Smooth muscle cell (in vitro differentiated cells): ENCODE measurements around the gene SPINT1. TPM values are rescaled to one million over a fixed set of nuclear protein-coding genes. Genes with fewer than 3 reads are reported as not detected.

ENCODE experiments used
- DNase-seq: peaks from one replicate; lab custom pipeline; 2025; ENCODE audit not compliant: unreplicated experiment; lab: John Stamatoyannopoulos, UW
- H2AFZ ChIP-seq: fragments of 200-600 bp; sonication (generic); 2 replicates; pipeline ENCODE4 v1.6.0; 2016; ENCODE audit warnings: antibody characterized with exemption, low read depth, mild to moderate bottlenecking
- H3F3A ChIP-seq: fragments of 200-600 bp; sonication (generic); 2 replicates; pipeline ENCODE4 v1.6.0; 2017; ENCODE audit warnings: antibody characterized with exemption, low read depth
- H3K27ac ChIP-seq: fragments of 200-600 bp; sonication (generic); 2 replicates; pipeline ENCODE4 v1.5.1; 2016; ENCODE audit warnings: low read depth, mild to moderate bottlenecking
- H3K27me3 ChIP-seq: fragments of 200-600 bp; sonication (generic); 2 replicates; pipeline ENCODE4 v1.6.1; 2016; ENCODE audit warnings: low read depth, mild to moderate bottlenecking
- H3K36me3 ChIP-seq: fragments of 200-600 bp; sonication (generic); 2 replicates; pipeline ENCODE4 v1.5.1; 2016; ENCODE audit warnings: low read depth
- H3K4me1 ChIP-seq: fragments of 200-600 bp; sonication (generic); 2 replicates; pipeline ENCODE4 v1.5.1; 2016; ENCODE audit warnings: low read depth
- H3K4me2 ChIP-seq: fragments of 200-600 bp; sonication (generic); 2 replicates; pipeline ENCODE4 v1.6.0; 2016; ENCODE audit warnings: mild to moderate bottlenecking
- H3K4me3 ChIP-seq: fragments of 200-600 bp; sonication (generic); 2 replicates; pipeline ENCODE4 v1.5.1; 2016; ENCODE audit warnings: mild to moderate bottlenecking
- H3K79me2 ChIP-seq: fragments of 200-600 bp; sonication (generic); 2 replicates; pipeline ENCODE4 v1.6.0; 2016; ENCODE audit warnings: low read depth, mild to moderate bottlenecking
- H3K9ac ChIP-seq: fragments of 200-600 bp; sonication (generic); 2 replicates; pipeline ENCODE4 v1.6.0; 2016; ENCODE audit warnings: low read depth
- H3K9me3 ChIP-seq: fragments of 200-600 bp; sonication (generic); replicated peaks from 2 replicates; pipeline ENCODE4 v1.5.1; 2016; ENCODE audit warnings: low read depth
- H4K20me1 ChIP-seq: fragments of 200-600 bp; sonication (generic); 2 replicates; pipeline ENCODE4 v1.6.0; 2016; ENCODE audit warnings: low read depth
- WGBS: methylation state at CpG from one replicate; pipeline ENCODE4 v1.1.7; 2016; ENCODE audit warnings: low lambda C conversion rate; 5-methylcytosine and 5-hydroxymethylcytosine counted together
- polyA plus RNA-seq: library from polyadenylated mRNA; unstranded; fragments of >200 nt; fragmentation: Nextera tagmentation; extraction: Ambion mirVana; gene quantifications from 2 replicates; pipeline ENCODE4 v1.2.1, GENCODE V29; 2016
- total RNA-seq: library from RNA; depleted of rRNA; stranded (reverse); fragments of >200 nt; gene quantifications from 2 replicates; pipeline ENCODE4 v1.2.3, GENCODE V29; 2014
- TF ChIP-seq, protein P1 (sequence below): fragments of 200-600 bp; sonication (generic); IDR thresholded peaks from 2 replicates; pipeline ENCODE4 v1.5.1; 2017; ENCODE audit warnings: borderline replicate concordance, mild to moderate bottlenecking, antibody characterized with exemption; ENCODE audit not compliant: insufficient read depth, poor library complexity, severe bottlenecking

The SPINT1 gene
- total and polyA plus RNA-seq, 2 experiments from 2014 or later, result 50.2 to 76.5 TPM

DNA sequence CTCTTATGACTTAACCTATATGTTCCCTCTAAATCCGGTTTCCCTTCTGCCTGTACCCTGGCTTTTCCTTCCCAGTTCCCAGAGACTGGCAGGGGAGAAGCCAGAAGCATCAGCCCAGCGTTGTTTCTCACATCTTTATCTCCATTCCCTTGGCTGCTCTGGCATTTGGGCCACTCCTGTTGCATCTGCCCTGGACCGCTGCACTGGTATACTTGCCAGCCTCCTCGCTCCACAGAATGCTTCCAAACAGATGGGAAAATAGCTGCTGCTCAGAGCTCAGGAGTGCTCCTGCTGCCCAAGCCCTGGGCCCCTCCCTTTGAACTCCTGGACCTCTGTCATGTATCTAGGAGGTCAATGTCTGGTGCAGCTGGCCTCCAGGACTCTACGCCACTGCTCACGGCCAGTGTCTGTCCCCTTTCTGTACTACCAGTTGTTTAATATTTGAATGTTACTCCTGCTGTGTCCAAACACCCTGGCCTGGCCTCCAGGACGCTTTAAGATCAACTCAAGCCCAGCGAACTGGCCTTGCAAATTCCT lies 6.8 kb downstream of the SPINT1 start:
- H3K9ac ChIP-seq, result no peak overlapping the region
- no peak overlapping the region for H3K4me2 ChIP-seq
- no peak overlapping the region for H3K27ac ChIP-seq
- DNase-seq, result no peak
- no peaks in the 10 kb centered on the region for H3K27me3 ChIP-seq
- TF ChIP-seq, protein P1, sequence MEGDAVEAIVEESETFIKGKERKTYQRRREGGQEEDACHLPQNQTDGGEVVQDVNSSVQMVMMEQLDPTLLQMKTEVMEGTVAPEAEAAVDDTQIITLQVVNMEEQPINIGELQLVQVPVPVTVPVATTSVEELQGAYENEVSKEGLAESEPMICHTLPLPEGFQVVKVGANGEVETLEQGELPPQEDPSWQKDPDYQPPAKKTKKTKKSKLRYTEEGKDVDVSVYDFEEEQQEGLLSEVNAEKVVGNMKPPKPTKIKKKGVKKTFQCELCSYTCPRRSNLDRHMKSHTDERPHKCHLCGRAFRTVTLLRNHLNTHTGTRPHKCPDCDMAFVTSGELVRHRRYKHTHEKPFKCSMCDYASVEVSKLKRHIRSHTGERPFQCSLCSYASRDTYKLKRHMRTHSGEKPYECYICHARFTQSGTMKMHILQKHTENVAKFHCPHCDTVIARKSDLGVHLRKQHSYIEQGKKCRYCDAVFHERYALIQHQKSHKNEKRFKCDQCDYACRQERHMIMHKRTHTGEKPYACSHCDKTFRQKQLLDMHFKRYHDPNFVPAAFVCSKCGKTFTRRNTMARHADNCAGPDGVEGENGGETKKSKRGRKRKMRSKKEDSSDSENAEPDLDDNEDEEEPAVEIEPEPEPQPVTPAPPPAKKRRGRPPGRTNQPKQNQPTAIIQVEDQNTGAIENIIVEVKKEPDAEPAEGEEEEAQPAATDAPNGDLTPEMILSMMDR, result no peak
- no peaks in the 10 kb centered on the region for H3F3A ChIP-seq
- peaks cover under 1% of the 10 kb centered on the region for H3K79me2 ChIP-seq
- no peak overlapping the region for H3K4me3 ChIP-seq
- no peaks in the 10 kb centered on the region for H3K36me3 ChIP-seq
- peaks cover 11% of the 10 kb centered on the region for H4K20me1 ChIP-seq
- 96% methylated on average over 8 of the region's 8 CpGs for WGBS
- peaks cover 12% of the 10 kb centered on the region for H3K4me1 ChIP-seq
- no peak overlapping the region for H2AFZ ChIP-seq
- H3K9me3 ChIP-seq, result no peaks in the 10 kb centered on the region

GRCh38 chr15:40852529-40852928 lies 8.7 kb downstream of the SPINT1 start:
- H3K9ac ChIP-seq, result no peak overlapping the region
- no peaks in the 10 kb centered on the region for H3K79me2 ChIP-seq
- no peak overlapping the region for H3K4me2 ChIP-seq
- no peak overlapping the region for H2AFZ ChIP-seq
- WGBS, result over 99% methylated on average over 5 of the region's 5 CpGs
- peaks cover 7% of the 10 kb centered on the region for H3K4me1 ChIP-seq
- no peak overlapping the region for H3K4me3 ChIP-seq
- H3K27me3 ChIP-seq, result no peaks in the 10 kb centered on the region
- peaks cover 9% of the 10 kb centered on the region for H4K20me1 ChIP-seq
- H3F3A ChIP-seq, result no peaks in the 10 kb centered on the region
- no peaks in the 10 kb centered on the region for H3K9me3 ChIP-seq
- no peak for DNase-seq
- H3K27ac ChIP-seq, result no peak overlapping the region
- TF ChIP-seq, protein P1, result no peak
- H3K36me3 ChIP-seq, result no peaks in the 10 kb centered on the region

GRCh38 chr15:40853241-40853890 lies 9.5 kb downstream of the SPINT1 start:
- no peaks in the 10 kb centered on the region for H3F3A ChIP-seq
- peaks cover 1% of the 10 kb centered on the region for H4K20me1 ChIP-seq
- H3K4me3 ChIP-seq, result no peak overlapping the region
- TF ChIP-seq, protein P1, result no peak
- H3K27ac ChIP-seq, result no peak overlapping the region
- H3K79me2 ChIP-seq, result no peaks in the 10 kb centered on the region
- H2AFZ ChIP-seq, result no peak overlapping the region
- H3K9me3 ChIP-seq, result no peaks in the 10 kb centered on the region
- H3K4me2 ChIP-seq, result no peak overlapping the region
- no peaks in the 10 kb centered on the region for H3K36me3 ChIP-seq
- WGBS, result 91% methylated on average over 16 of the region's 16 CpGs
- no peaks in the 10 kb centered on the region for H3K4me1 ChIP-seq
- H3K9ac ChIP-seq, result no peak overlapping the region
- H3K27me3 ChIP-seq, result no peaks in the 10 kb centered on the region
- DNase-seq, result no peak

DNA sequence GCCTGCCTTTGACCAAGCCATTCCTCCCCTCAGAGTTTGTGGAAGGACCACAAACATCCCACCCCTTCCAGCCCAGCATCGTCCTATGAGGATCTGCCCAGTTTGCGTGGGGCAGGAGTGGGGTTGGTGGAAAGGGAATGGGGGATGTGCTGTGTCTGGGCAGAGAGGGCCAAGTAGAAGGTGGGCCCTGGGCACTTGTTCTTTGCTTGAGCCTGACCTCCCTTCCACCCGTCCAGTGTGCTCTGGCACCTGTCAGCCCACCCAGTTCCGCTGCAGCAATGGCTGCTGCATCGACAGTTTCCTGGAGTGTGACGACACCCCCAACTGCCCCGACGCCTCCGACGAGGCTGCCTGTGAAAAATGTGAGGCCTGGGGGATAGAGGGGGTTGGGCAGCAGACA lies 10.3 kb downstream of the SPINT1 start:
- no peak for DNase-seq
- Histone ChIP-seq H3K79me2 (no peaks in the 10 kb centered on the region), H3K4me3 (no peak overlapping the region), H3F3A (no peaks in the 10 kb centered on the region), H2AFZ (no peak overlapping the region), H3K9me3 (no peaks in the 10 kb centered on the region), H3K27ac (no peak overlapping the region), H3K9ac (no peak overlapping the region), H3K27me3 (no peaks in the 10 kb centered on the region), H3K36me3 (no peaks in the 10 kb centered on the region), H3K4me1 (no peaks in the 10 kb centered on the region), H4K20me1 (no peaks in the 10 kb centered on the region), H3K4me2 (no peak overlapping the region)
- TF ChIP-seq, protein P1, result no peak
- WGBS, result 89% methylated on average over 10 of the region's 10 CpGs
